HG03460 (cell line): ENCODE measurements around the gene DENND1A.
A peak's percentile ranks its signal among the peaks of the same experiment; 100 is the strongest.

ENCODE experiments used
- ATAC-seq: cut with Tn5 transposase; IDR thresholded peaks from one replicate; pipeline ENCODE4 v1.9.1; 2021; ENCODE audit not compliant: unreplicated experiment

The DENND1A gene

GRCh38 chr9:123689701-123690428, 240.1 kb downstream of the DENND1A start:
- no peak for ATAC-seq

GRCh38 chr9:123687246-123687751, 242.6 kb downstream of the DENND1A start:
- no peak for ATAC-seq

GRCh38 chr9:123686829-123687192, 243.1 kb downstream of the DENND1A start:
- ATAC-seq = no peak

GRCh38 chr9:123686131-123686828, 243.6 kb downstream of the DENND1A start:
- no peak for ATAC-seq

GRCh38 chr9:123685489-123686083, 244.3 kb downstream of the DENND1A start:
- no peak for ATAC-seq

- peak; percentile 52 for ATAC-seq
Measured at GRCh38 chr9:123684393-123685149, 245.4 kb downstream of the DENND1A start.

- no peak for ATAC-seq
Measured at GRCh38 chr9:123682746-123683145, 247.2 kb downstream of the DENND1A start.

GRCh38 chr9:123680352-123680751, 249.6 kb downstream of the DENND1A start:
- ATAC-seq = no peak

GRCh38 chr9:123679330-123679987, 250.5 kb downstream of the DENND1A start:
- peak; percentile 97 for ATAC-seq

- no peak for ATAC-seq
Measured at GRCh38 chr9:123678878-123679329, 251.0 kb downstream of the DENND1A start.

GRCh38 chr9:123678038-123678877, 251.7 kb downstream of the DENND1A start:
- no peak for ATAC-seq

- ATAC-seq = no peak
Measured at GRCh38 chr9:123676869-123677268, 253.1 kb downstream of the DENND1A start.

- no peak for ATAC-seq
Measured at GRCh38 chr9:123669346-123669745, 260.6 kb downstream of the DENND1A start.

- ATAC-seq = no peak
Measured at GRCh38 chr9:123663529-123663928, 266.4 kb downstream of the DENND1A start.

- peak; percentile 48 for ATAC-seq
Measured at GRCh38 chr9:123662057-123662776, 267.7 kb downstream of the DENND1A start.

- no peak for ATAC-seq
Measured at GRCh38 chr9:123660691-123661466, 269.0 kb downstream of the DENND1A start.

GRCh38 chr9:123659358-123659757, 270.6 kb downstream of the DENND1A start:
- ATAC-seq = no peak

GRCh38 chr9:123658792-123659191, 271.1 kb downstream of the DENND1A start:
- no peak for ATAC-seq
